K562 (cell line): Measurements from ENCODE around the gene TENT4B. TPM values are rescaled to one million over a fixed set of nuclear protein-coding genes. Genes with fewer than 3 reads are reported as not detected.

ENCODE experiments used
- ATAC-seq: fragments of 200-7000 bp; cut with Tn5 transposase; 3 replicates; pipeline ENCODE4 v1.9.1; 2020; ENCODE audit warnings: moderate library complexity
- BruUV-seq: library from RNA; stranded (reverse); fragments of 400-500 nt; replicated peaks from 2 replicates; lab custom pipeline; 2021; lab: Mats Ljungman, UMichigan
- CTCF ChIA-PET: fragments of 300-600 bp; formaldehyde crosslinking; extraction: SDS; loops from one replicate; lab custom pipeline; 2021; ENCODE audit warnings: low intra/inter-chr PET ratio; lab: Yijun Ruan, JAX
- POLR2A ChIA-PET: fragments of 300-600, 350-650 bp; sonication (Branson Sonifier 250); formaldehyde crosslinking; extraction: SDS; loops from one replicate; lab custom pipeline; 2021; ENCODE audit warnings: antibody characterized with exemption, inconsistent platforms; lab: Yijun Ruan, JAX
- DNase-seq, 4 experiments: peaks; one replicate each; pipeline versions ENCODE4 v3.0.0 to v3.0.0-alpha.2; 2011 to 2018; ENCODE audit warnings: low spot score in 3 of 4, mixed read lengths in 3 of 4; ENCODE audit errors: extremely low read depth in 1 of 4
- FAIRE-seq: peaks from 2 replicates; lab custom pipeline; 2011; peaks lifted over from hg19 to GRCh38; lab: Jason Lieb, UNC
- H2AFZ ChIP-seq: 2 replicates; pipeline ENCODE4 v1.6.0; 2011; ENCODE audit warnings: low read depth, low read length, control low read depth, inconsistent platforms
- H3K27ac ChIP-seq: fragments of 200-600 bp; 3 replicates; pipeline ENCODE4 v1.8.0; 2011; ENCODE audit warnings: low read depth, mild to moderate bottlenecking, control low read depth, inconsistent platforms, low read length, moderate library complexity, mixed read lengths; ENCODE audit errors: extremely low read depth
- H3K27me3 ChIP-seq, 2 experiments: fragments of 300-600 bp in 1 of 2; 2 replicates in 1 of 2; 3 replicates in 1 of 2; pipeline versions ENCODE4 v1.6.0 to v1.8.0; 2011; ENCODE audit warnings: inconsistent platforms in 2 of 2, low read length in 2 of 2, mild to moderate bottlenecking in 1 of 2, mixed read lengths in 1 of 2, moderate library complexity in 1 of 2; ENCODE audit not compliant: control insufficient read depth in 2 of 2, insufficient read depth in 2 of 2
- H3K36me3 ChIP-seq: fragments of 300-600 bp; 3 replicates; pipeline ENCODE4 v1.8.0; 2011; ENCODE audit warnings: mild to moderate bottlenecking, low read length, inconsistent platforms; ENCODE audit not compliant: control insufficient read depth, insufficient read depth
- H3K4me1 ChIP-seq, 2 experiments: fragments of 200-600 bp in 1 of 2; replicated peaks in 1 of 2; 2 replicates in 1 of 2; 3 replicates in 1 of 2; pipeline versions ENCODE4 v1.5.1 to v1.8.0; 2011; ENCODE audit warnings: inconsistent platforms in 2 of 2, low read length in 2 of 2, mild to moderate bottlenecking in 1 of 2, mixed read lengths in 1 of 2, moderate library complexity in 1 of 2; ENCODE audit not compliant: control insufficient read depth in 2 of 2, insufficient read depth in 2 of 2
- H3K4me2 ChIP-seq: 2 replicates; pipeline ENCODE4 v1.6.1; 2011; ENCODE audit warnings: low read length, control low read depth, inconsistent platforms, mixed read lengths; ENCODE audit not compliant: insufficient read depth
- H3K4me3 ChIP-seq: fragments of 200-600 bp; sonication (generic), shearing (Covaris generic); 2 replicates; pipeline ENCODE4 v1.5.1; 2016; ENCODE audit warnings: control low read depth, inconsistent platforms
- H3K79me2 ChIP-seq: fragments of 200-600 bp; 3 replicates; pipeline ENCODE4 v1.8.0; 2011; ENCODE audit warnings: low read length, inconsistent platforms; ENCODE audit not compliant: control insufficient read depth, insufficient read depth
- H3K9ac ChIP-seq, 2 experiments: 2 replicates each; pipeline versions ENCODE4 v1.6.0 to v1.6.1; 2011; ENCODE audit warnings: low read depth in 2 of 2, low read length in 2 of 2, control low read depth in 1 of 2, inconsistent platforms in 1 of 2, mild to moderate bottlenecking in 1 of 2, mixed read lengths in 1 of 2; ENCODE audit not compliant: insufficient read depth in 1 of 2
- H3K9me1 ChIP-seq: one replicate; pipeline ENCODE4 v1.6.0; 2011; ENCODE audit warnings: inconsistent platforms, mild to moderate bottlenecking, low read length, moderate library complexity; ENCODE audit not compliant: control insufficient read depth, insufficient read depth
- H3K9me3 ChIP-seq: replicated peaks from 2 replicates; pipeline ENCODE4 v1.5.1; 2011; ENCODE audit warnings: low read depth, low read length, inconsistent platforms; ENCODE audit not compliant: control insufficient read depth, insufficient read depth
- H4K20me1 ChIP-seq: replicated peaks from 2 replicates; pipeline ENCODE4 v1.6.1; 2011; ENCODE audit warnings: low read length, inconsistent platforms, mixed read lengths; ENCODE audit not compliant: control insufficient read depth, insufficient read depth
- AFF1 ChIP-seq, 2 experiments: fragments of 450-650 bp; IDR thresholded peaks; 2 replicates each; pipeline ENCODE4 v1.6.1; 2018; ENCODE audit warnings: mild to moderate bottlenecking in 2 of 2, low read depth in 1 of 2; ENCODE audit not compliant: partially characterized antibody in 2 of 2
- CCAR2 ChIP-seq: fragments of 200-400 bp; formaldehyde crosslinking; IDR thresholded peaks from 2 replicates; pipeline ENCODE4 v1.6.1; 2017; ENCODE audit warnings: mild to moderate bottlenecking, low read depth, low read length
- HDAC6 ChIP-seq: IDR thresholded peaks from 2 replicates; pipeline ENCODE4 v1.6.1; 2012; ENCODE audit warnings: low read depth, mild to moderate bottlenecking, control low read depth, inconsistent platforms, low read length, moderate library complexity
- MCM5 ChIP-seq: fragments of 450-650 bp; IDR thresholded peaks from 2 replicates; pipeline ENCODE4 v1.6.1; 2016; ENCODE audit warnings: low read depth
- XRCC5 ChIP-seq: fragments of 200-400 bp; formaldehyde crosslinking; IDR thresholded peaks from 2 replicates; pipeline ENCODE4 v1.6.1; 2017; ENCODE audit warnings: low read depth, mild to moderate bottlenecking, low read length
- ZNF79 ChIP-seq: fragments of 250-450 bp; sonication (Bioruptor Pico); IDR thresholded peaks from 2 replicates; pipeline ENCODE4 v1.4.0; 2020; ENCODE audit warnings: low read depth, mild to moderate bottlenecking, moderate library complexity
- WGBS: fragments of 100-300 bp; shearing (Covaris generic); methylation state at CpG from one replicate; pipeline ENCODE4 v1.1.6; 2016; ENCODE audit warnings: low coverage, mixed read lengths; ENCODE audit not compliant: insufficient coverage; ENCODE audit errors: missing lambda C conversion rate; 5-methylcytosine and 5-hydroxymethylcytosine counted together
- in situ Hi-C: fragments of 300-500 bp; cut with MboI; formaldehyde crosslinking; loops from 4 replicates; pipeline ENCODE4 v1.15.0; 2018; ENCODE audit warnings: inconsistent platforms, mixed read lengths
- intact Hi-C: fragments of 100-400 bp; cut with micrococcal nuclease; formaldehyde crosslinking; loops from 2 replicates; pipeline ENCODE4 v1.14.2; 2022
- polyA plus RNA-seq, 8 experiments: library from polyadenylated mRNA; depleted of rRNA in 4 of 8; stranded (reverse) in 5 of 8; unstranded in 3 of 8; fragments of >200 nt; fragmentation: Nextera tagmentation in 2 of 8; fragmentation: Illumina TruSeq in 1 of 8; extraction: Ambion mirVana in 2 of 8; extraction: Trizol in 1 of 8; gene quantifications; 2 replicates each; pipeline versions ENCODE4 v1.2.1 to v1.2.3, GENCODE V29; 2011 to 2014; ENCODE audit warnings: inconsistent platforms in 1 of 8, missing spikeins in 1 of 8
- total RNA-seq, 7 experiments: library from RNA; depleted of rRNA in 6 of 7; stranded (reverse); fragments of >200 nt in 6 of 7; fragmentation: Illumina TruSeq in 2 of 7; extraction: Trizol in 2 of 7; gene quantifications; 2 replicates each; pipeline versions ENCODE4 v1.2.1 to v1.2.3, GENCODE V29; 2011 to 2021; ENCODE audit warnings: low replicate concordance in 1 of 7

Gene TENT4B
- total and polyA plus RNA-seq, 9 of the 15 experiments (the other 6 are each of a cell fraction or from before 2014, with no cell fraction given) = 5.2 to 8.4 (median 7.0) TPM

GRCh38 chr16:50203681-50204080, 50.6 kb downstream of the TENT4B start (continued):
- TF ChIP-seq AFF1 (IDR thresholded peaks at IDR 0.05; ENCODE audit: low read depth in 1 of 2, partially characterized antibody in 2 of 2) = no peak

- Histone ChIP-seq H3K79me2 (peaks cover 26% of the 10 kb centered on the region), H3K9ac (peak overlapping the region in 1 of 2 experiments; percentile 17; a peak in 1 of 4 replicates), H3K27ac (no peak overlapping the region), H3K4me1 (peaks cover 0 to 10% of the 10 kb centered on the region in 2 experiments; a peak in 3 of 5 replicates), H3K9me3 (no peaks in the 10 kb centered on the region), H3K36me3 (no peaks in the 10 kb centered on the region), H3K27me3 (no peaks in the 10 kb centered on the region)
- 60% methylated on average over 6 of the region's 6 CpGs for WGBS
- FAIRE-seq (peak; percentile 69), DNase-seq (no peak)
- POLR2A ChIA-PET = interaction anchor here (0.7 kb wide), 1 partner anchor 1581 kb away, joined by 3 read pairs; no protein-coding TSS in a partner anchor
- intact Hi-C loops = no loop called here
- TF ChIP-seq ZNF79 (CRISPR knock-in tag) (no peak), XRCC5 (no peak), CCAR2 (no peak), MCM5 (no peak), HDAC6 (no peak)
- TF ChIP-seq, all 486 proteins: peak for 0
- H4K20me1 ChIP-seq = 0 out of 2 replicates have a peak, but pooled peaks cover 9% of the 10 kb centered on the region
- CTCF ChIA-PET = no interaction called here
- in situ Hi-C loops = loop anchor here (5.0 to 25.0 kb wide), 2 partner anchors 182 to 308 kb away; no protein-coding TSS in a partner anchor
- H3K4me2 ChIP-seq = no peak overlapping the region
- H3K9me1 ChIP-seq = no peaks in the 10 kb centered on the region
- no peak overlapping the region for H3K4me3 ChIP-seq
- no TSS peak for BruUV-seq
- no peak overlapping the region for H2AFZ ChIP-seq
- ATAC-seq = peak; percentile 45
Observed at GRCh38 chr16:50204453-50205108, 51.5 kb downstream of the TENT4B start.
